Endothelial cell of hepatic sinusoid (primary cell): ENCODE results near the gene FOXI1.

Source experiments
- in situ Hi-C: cut with HindIII; loops from 2 replicates; pipeline ENCODE4 v1.10.0; 2017; ENCODE audit warnings: low sequenced_read_pairs

The FOXI1 gene

DNA sequence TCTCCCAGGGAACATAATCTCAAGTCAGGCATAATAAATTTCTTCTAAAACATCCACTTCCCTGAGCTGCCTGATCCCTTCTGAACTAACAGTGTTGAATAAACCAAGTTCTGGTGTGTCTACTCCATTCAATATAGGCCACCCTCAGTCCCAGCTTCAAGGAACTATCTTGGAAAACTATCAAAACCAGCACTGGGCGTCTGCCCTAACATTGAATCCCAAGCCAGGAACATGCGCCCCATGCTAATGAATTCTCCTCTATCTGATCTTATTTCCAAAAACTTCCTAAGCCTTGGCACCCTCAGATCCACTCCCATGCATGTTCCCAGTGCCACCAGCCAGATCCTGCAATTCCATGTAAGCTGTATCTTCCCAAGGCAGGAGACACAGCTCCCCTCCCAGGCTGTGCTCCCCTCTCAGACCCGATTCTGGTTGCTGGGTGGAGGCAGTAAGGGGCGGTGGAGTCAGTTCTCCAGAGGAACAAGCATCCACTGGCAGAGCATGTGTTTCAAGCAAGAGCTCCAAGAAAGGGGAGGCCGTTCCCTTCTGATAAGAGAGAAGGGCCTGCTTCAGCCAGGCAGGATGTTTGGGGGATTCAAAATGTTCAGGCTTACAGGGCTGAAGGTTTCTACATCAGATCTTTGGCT is 13.1 kb upstream of the FOXI1 start:
- in situ Hi-C loops, result loop anchor here (5.0 kb wide), 1 partner anchor 105 kb away; no protein-coding TSS in a partner anchor

- in situ Hi-C loops, result loop anchor here (5.0 kb wide), 1 partner anchor 103 kb away; no protein-coding TSS in a partner anchor
Measured at GRCh38 chr5:170094329-170094728, 11.4 kb upstream of the FOXI1 start.

DNA sequence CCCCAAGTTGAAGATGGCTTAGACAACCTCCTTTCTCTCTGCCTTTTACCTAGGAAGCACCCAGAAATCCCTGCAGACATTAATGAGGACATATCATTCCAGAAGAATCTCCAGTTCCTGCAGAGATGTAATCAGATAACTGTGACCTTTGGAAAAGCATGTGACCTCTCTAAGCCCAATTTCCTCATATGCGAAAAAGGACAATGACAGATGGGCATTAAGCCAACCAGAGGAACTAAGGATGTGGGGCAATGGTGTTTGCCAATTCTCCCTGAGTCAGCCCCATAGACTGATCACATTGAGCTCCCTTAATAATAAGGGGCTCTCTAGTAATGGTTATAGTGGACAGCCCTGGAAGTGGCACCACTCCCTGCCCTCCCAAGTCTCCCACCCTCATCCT is 10.1 kb upstream of the FOXI1 start:
- in situ Hi-C loops, result no loop called here

- in situ Hi-C loops, result no loop called here
Measured at GRCh38 chr5:170097934-170098333, 7.8 kb upstream of the FOXI1 start.

GRCh38 chr5:170100066-170100943 is 5.4 kb upstream of the FOXI1 start:
- in situ Hi-C loops, result no loop called here

DNA sequence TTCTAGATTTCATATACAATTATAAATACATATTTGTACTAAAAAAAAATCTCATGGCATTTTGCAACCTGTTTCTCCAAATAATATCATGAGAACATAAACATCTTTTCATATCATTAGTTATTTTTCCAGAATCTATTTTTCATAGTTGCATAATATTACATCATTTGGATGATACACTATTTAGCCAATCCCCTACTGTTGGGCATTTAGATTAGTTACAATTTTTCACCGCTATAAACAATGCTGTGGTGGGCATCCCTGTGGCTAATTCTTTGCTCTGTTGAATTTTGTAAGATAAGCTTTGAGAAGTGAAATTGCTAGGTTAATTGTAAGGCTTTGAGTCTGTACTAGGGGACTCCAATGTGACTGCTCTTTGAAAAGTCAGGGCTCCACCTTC is 2.2 kb upstream of the FOXI1 start:
- in situ Hi-C loops, result no loop called here

GRCh38 chr5:170104299-170104698 is 1.4 kb upstream of the FOXI1 start:
- in situ Hi-C loops, result no loop called here

DNA sequence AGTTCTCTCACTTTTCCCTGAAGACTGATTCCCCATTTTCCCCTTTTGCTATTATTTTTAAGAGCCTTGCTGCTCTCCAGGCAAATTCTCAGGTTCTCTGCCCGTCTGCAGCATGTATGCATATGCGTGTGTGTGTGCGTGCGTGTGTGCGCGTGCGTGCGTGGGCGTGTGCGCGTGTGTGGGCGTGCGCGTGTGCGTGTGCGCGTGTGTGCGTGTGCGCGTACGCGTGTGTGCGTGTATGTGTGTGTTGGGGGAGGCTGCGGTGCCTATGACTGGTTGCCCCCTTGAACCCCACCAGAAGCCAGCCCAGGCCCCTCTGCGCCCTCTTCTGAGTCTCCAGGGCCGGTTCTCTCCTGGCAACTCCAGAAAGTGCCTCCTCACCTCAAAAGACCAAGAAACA is 987 bp upstream of the FOXI1 start:
- in situ Hi-C loops, result no loop called here

GRCh38 chr5:170107674-170108073 is 2.0 kb downstream of the FOXI1 start:
- in situ Hi-C loops, result no loop called here

GRCh38 chr5:170108266-170108785 is 2.6 kb downstream of the FOXI1 start:
- in situ Hi-C loops, result no loop called here

DNA sequence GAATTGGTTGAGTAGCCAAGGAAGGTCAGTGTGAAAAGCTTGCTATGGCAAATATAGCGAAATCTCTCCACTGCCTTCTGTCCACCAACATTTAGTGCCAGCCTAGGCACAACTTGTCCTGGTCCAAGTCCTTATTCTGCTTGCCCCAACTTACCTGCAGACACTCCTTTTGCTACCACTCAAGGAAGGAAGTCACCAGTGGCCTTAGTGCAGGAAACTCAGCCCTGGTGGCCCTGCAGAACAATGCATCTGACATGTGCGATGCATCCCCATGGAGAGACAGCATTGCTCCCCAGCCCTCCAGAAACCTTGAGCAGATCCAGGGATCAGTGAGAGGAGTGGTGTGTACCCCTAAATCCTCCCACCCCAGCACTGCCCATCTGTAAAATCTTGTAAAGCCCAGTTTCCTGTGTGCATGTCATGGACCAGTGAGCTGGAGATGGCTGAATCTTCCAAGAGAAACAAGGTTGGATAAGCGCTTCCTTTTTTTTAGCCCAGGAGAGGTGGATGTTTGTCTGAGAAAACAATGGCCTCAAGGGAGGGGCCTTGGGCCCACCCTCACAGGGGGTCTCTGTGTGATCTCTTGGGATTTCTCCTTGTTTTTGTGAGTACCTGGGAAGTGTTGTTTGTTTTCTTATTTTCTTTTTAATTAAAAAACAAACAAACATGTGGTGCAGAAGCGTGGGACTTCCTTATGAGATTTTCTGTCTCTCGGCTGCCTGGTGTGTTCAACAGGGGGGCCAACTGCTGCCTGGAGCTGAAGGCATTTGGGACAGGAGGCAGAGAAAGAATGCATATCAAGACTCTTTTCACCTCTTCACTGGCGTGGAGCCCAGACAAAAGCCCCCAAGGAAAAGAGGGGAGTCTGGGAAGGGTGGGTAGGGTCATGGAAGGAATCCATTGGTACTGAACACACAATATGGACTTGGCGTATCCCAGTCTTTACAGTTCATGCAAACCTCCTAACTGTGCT is 3.6 kb downstream of the FOXI1 start:
- in situ Hi-C loops, result no loop called here

DNA sequence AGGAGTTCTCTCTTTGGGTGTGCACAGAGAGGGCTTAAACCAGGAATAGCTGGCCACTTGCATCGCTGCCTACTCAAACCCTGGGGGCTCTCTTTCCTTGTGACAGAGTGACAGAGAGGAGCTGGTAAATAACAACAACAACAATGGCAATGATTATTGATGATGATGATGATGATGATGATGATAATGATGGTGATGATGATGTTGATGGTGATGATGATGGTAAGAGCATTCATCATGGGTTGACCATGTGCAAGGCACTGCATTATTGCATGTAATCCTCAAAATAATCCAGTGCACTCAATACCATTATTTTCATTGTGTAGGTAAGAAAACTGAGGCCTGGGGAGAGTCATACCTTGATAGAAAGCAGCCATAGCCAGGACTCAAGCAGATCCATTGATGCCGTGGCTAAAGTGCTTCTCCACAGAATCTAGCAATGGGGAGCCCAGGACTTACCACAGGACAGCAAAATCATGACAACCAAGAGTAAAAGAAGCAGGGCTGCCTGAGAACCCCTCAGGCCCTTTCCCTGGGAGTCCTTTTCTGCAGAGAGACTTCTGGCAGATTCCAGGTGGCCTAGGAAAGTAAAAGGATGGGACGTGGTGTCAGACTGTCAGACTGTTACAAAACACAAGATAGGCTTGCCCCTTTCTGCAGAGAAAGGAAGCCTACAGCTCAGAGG is 4.8 kb downstream of the FOXI1 start:
- in situ Hi-C loops, result no loop called here

- in situ Hi-C loops, result no loop called here
Measured at GRCh38 chr5:170111088-170111785, 5.5 kb downstream of the FOXI1 start.

DNA sequence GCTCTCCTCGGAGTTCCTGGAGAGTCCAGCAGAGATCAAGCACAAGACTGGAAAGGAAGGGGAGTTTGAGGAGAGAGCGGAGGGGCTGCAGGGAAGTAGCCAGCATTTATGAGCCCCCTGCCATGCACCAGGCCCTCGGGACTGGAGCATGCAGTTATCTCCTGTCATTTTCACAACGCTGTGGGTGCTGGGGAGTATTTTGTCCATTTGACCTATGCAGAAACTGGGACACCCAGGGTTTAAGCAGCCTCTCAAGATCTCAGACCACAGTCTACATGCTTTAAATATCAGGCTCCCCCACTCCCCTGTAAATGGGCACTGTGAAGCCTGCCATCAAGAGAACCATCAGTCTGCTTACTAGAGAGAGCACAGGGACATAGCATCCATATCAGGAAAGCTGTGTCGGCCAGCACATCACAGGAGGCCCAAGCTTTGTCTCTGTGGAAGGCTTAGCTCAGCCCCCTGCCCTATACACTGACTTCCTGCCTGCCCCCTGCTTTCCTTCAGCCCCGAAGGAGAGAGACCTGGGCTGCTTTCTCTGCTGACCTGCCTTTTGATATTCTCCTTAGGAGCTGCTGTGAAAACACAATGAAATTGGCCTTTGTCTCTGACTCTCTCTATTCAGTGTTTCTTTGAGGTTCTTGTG is 7.3 kb downstream of the FOXI1 start:
- in situ Hi-C loops, result no loop called here

DNA sequence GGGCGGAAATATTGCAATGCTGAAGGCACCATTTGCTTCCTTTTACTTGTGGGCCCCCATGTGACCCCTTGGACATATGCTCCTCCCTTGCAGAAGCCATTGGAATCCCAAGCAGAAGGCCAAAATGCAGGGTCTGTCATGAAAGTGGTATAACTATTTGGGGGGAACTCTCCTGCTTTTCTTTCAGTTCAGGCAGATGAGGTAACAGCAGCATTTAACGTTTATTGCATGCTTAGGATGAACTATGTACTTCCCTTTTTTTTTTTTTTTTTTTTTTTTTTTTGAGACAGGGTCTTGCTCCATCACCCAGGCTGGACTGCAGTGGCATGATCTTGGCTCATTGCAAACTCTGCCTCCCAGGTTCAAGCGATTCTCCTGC is 7.8 kb downstream of the FOXI1 start:
- in situ Hi-C loops, result no loop called here

DNA sequence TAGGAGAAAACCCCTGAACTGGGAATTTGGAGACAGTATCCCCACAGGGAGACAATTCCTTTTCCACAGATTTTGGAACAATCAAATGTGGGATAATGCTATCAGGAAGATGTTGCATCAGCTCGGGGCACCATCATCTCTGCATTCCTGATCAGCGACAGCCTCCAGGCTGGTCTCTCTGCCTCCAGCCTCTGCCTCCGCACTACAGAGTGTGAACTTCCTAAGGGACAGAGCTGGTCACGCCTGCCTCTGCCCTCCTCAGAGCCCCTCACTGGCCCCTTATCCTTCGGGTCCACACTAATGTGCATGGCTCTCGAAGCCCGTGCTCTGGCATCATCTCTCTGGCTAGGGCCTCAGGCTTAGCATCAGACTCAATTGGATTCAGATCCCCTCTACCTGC is 8.6 kb downstream of the FOXI1 start:
- in situ Hi-C loops, result no loop called here

GRCh38 chr5:170115925-170116324 is 10.2 kb downstream of the FOXI1 start:
- in situ Hi-C loops, result no loop called here

GRCh38 chr5:170117736-170118135 is 12.0 kb downstream of the FOXI1 start:
- in situ Hi-C loops, result no loop called here

DNA sequence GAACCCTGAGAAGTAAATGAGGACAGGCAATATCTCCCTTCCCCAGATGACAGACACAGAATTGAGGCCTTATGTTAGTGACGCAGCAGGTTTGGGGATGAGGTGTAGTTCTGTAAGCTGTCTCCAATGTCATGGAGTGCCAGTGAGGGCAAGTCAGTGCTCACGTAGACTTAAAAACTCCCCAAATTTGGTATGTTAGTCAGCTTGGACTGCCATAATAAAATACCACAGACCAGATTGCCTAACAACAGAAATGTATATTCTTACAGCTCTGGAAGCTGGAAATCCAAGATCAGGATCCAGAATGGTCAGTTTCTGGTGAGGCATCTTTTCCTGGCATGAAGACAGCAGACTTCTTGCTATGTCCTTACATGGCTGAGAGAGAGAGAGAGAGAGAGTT is 14.9 kb downstream of the FOXI1 start:
- in situ Hi-C loops, result no loop called here
